ENCODE data around the gene STYXL1.

STYXL1 gene

GRCh38 chr7:76016191-76016947 lies 31.4 kb downstream of the STYXL1 start:
- TF ChIP-seq FOXP2 (optimal IDR thresholded peaks at IDR 0.05; ENCODE audit: borderline replicate concordance, extremely low read depth, extremely low read length, insufficient read depth), result no peak
- no peak for TF ChIP-seq REST (IDR thresholded peaks at IDR 0.05; ENCODE audit: insufficient read depth in 1 of 2, low read depth in 2 of 2, low read length in 2 of 2)
- TF ChIP-seq SIN3A (IDR thresholded peaks at IDR 0.05; ENCODE audit: borderline replicate concordance, insufficient read depth, low read length), result no peak
- TF ChIP-seq POLR2AphosphoS5 (IDR thresholded peaks at IDR 0.05; ENCODE audit: low read depth, low read length), result no peak
- TF ChIP-seq TAF1 (IDR thresholded peaks at IDR 0.05; ENCODE audit: borderline replicate concordance, insufficient read depth, low read length), result no peak

GRCh38 chr7:76011442-76011861 lies 36.3 kb downstream of the STYXL1 start:
- TF ChIP-seq SIN3A (IDR thresholded peaks at IDR 0.05; ENCODE audit: borderline replicate concordance, insufficient read depth, low read length) (no peak), POLR2AphosphoS5 (IDR thresholded peaks at IDR 0.05; ENCODE audit: low read depth, low read length) (no peak)

- TF ChIP-seq SIN3A (IDR thresholded peaks at IDR 0.05; ENCODE audit: borderline replicate concordance, insufficient read depth, low read length), result no peak
- TF ChIP-seq TAF1 (IDR thresholded peaks at IDR 0.05; ENCODE audit: borderline replicate concordance, insufficient read depth, low read length), result no peak
- TF ChIP-seq REST (IDR thresholded peaks at IDR 0.05; ENCODE audit: insufficient read depth in 1 of 2, low read depth in 2 of 2, low read length in 2 of 2), result no peak
- no peak for TF ChIP-seq FOXP2 (optimal IDR thresholded peaks at IDR 0.05; ENCODE audit: borderline replicate concordance, extremely low read depth, extremely low read length, insufficient read depth)
- TF ChIP-seq POLR2AphosphoS5 (IDR thresholded peaks at IDR 0.05; ENCODE audit: low read depth, low read length), result no peak
These were observed 37.9 kb downstream of the STYXL1 start for GRCh38 chr7:76009672-76010600.

- TF ChIP-seq TAF1 (IDR thresholded peaks at IDR 0.05; ENCODE audit: borderline replicate concordance, insufficient read depth, low read length) (no peak), POLR2AphosphoS5 (IDR thresholded peaks at IDR 0.05; ENCODE audit: low read depth, low read length) (no peak), FOXP2 (optimal IDR thresholded peaks at IDR 0.05; ENCODE audit: borderline replicate concordance, extremely low read depth, extremely low read length, insufficient read depth) (no peak), SIN3A (IDR thresholded peaks at IDR 0.05; ENCODE audit: borderline replicate concordance, insufficient read depth, low read length) (no peak), REST (IDR thresholded peaks at IDR 0.05; ENCODE audit: insufficient read depth in 1 of 2, low read depth in 2 of 2, low read length in 2 of 2) (no peak)
These were observed 39.6 kb downstream of the STYXL1 start for GRCh38 chr7:76008156-76008687.

- no peak for TF ChIP-seq POLR2AphosphoS5 (IDR thresholded peaks at IDR 0.05; ENCODE audit: low read depth, low read length)
- TF ChIP-seq FOXP2 (optimal IDR thresholded peaks at IDR 0.05; ENCODE audit: borderline replicate concordance, extremely low read depth, extremely low read length, insufficient read depth), result no peak
- TF ChIP-seq REST (IDR thresholded peaks at IDR 0.05; ENCODE audit: insufficient read depth in 1 of 2, low read depth in 2 of 2, low read length in 2 of 2), result no peak
- no peak for TF ChIP-seq SIN3A (IDR thresholded peaks at IDR 0.05; ENCODE audit: borderline replicate concordance, insufficient read depth, low read length)
- no peak for TF ChIP-seq TAF1 (IDR thresholded peaks at IDR 0.05; ENCODE audit: borderline replicate concordance, insufficient read depth, low read length)
These were observed 44.4 kb downstream of the STYXL1 start for GRCh38 chr7:76003351-76003750.
